8988T (cell line): ENCODE measurements around the gene POR.

Experiments used
- DNase-seq: peaks from one replicate; pipeline ENCODE4 v3.0.0; 2011

POR gene

GRCh38 chr7:75955331-75955955 lies 40.5 kb downstream of the POR start:
- no peak for DNase-seq

GRCh38 chr7:75957021-75957736 lies 42.2 kb downstream of the POR start:
- DNase-seq = no peak

- no peak for DNase-seq
Measured at GRCh38 chr7:75958802-75959543, 44.0 kb downstream of the POR start.

GRCh38 chr7:75960372-75960771 lies 45.4 kb downstream of the POR start:
- DNase-seq = no peak

GRCh38 chr7:75961218-75961617 lies 46.3 kb downstream of the POR start:
- DNase-seq = no peak

- no peak for DNase-seq
Measured at GRCh38 chr7:75962607-75963380, 47.8 kb downstream of the POR start.

- DNase-seq = no peak
Measured at GRCh38 chr7:75963381-75963995, 48.5 kb downstream of the POR start.

GRCh38 chr7:75965617-75966016 lies 50.7 kb downstream of the POR start:
- DNase-seq = no peak

- DNase-seq = no peak
Measured at GRCh38 chr7:75966190-75966961, 51.4 kb downstream of the POR start.

GRCh38 chr7:75967055-75967454 lies 52.1 kb downstream of the POR start:
- DNase-seq = no peak

GRCh38 chr7:75967487-75967997 lies 52.6 kb downstream of the POR start:
- DNase-seq = no peak

GRCh38 chr7:75968012-75968411 lies 53.1 kb downstream of the POR start:
- DNase-seq = no peak

GRCh38 chr7:75968561-75969001 lies 53.6 kb downstream of the POR start:
- DNase-seq = no peak

- DNase-seq = no peak
Measured at GRCh38 chr7:75969182-75969581, 54.2 kb downstream of the POR start.

- no peak for DNase-seq
Measured at GRCh38 chr7:75969704-75970498, 54.9 kb downstream of the POR start.

GRCh38 chr7:75971309-75971960 lies 56.5 kb downstream of the POR start:
- no peak for DNase-seq

- DNase-seq = no peak
Measured at GRCh38 chr7:75971961-75972763, 57.2 kb downstream of the POR start.

GRCh38 chr7:75977743-75978142 lies 62.8 kb downstream of the POR start:
- DNase-seq = no peak

- DNase-seq = no peak
Measured at GRCh38 chr7:75979759-75980429, 64.9 kb downstream of the POR start.
